Liver (tissue), 3 donors: ENCODE data around the gene NLGN1.

Experiments
- CTCF ChIP-seq: fragments of 150-350 bp; IDR thresholded peaks from 2 replicates; pipeline ENCODE4 v1.5.1; 2017; ENCODE audit warnings: improper control_type of control experiment, low read depth, low read length; ENCODE audit not compliant: missing input control
- TAF1 ChIP-seq: conservative IDR thresholded peaks from 2 replicates; pipeline ENCODE4 v1.6.1; 2016; ENCODE audit warnings: antibody characterized with exemption, mild to moderate bottlenecking
- donor health status: healthy.
- donor health status: healthy.

GRCh38 chr3:173889596-173889995, 492.1 kb downstream of the NLGN1 start:
- TF ChIP-seq CTCF, result no peak
- TF ChIP-seq TAF1, result no peak
